Esophagus squamous epithelium (tissue), 4 donors: ENCODE data around the gene ECM1.

Experiments
- CTCF ChIP-seq, 6 experiments: fragments of 450-650 bp in 4 of 6; fragments of 200-600 bp in 2 of 6; sonication (generic) in 2 of 6; IDR thresholded peaks; one replicate each; pipeline ENCODE4 v1.5.1; 2016 to 2019; ENCODE audit warnings: antibody characterized with exemption in 6 of 6, mild to moderate bottlenecking in 4 of 6, moderate library complexity in 4 of 6
- POLR2A ChIP-seq, 4 donors: fragments of 450-650 bp; IDR thresholded peaks; one replicate each; pipeline ENCODE4 v1.6.1; 2017; ENCODE audit warnings: antibody characterized with exemption in 4 of 4, mild to moderate bottlenecking in 4 of 4, moderate library complexity in 3 of 4

- TF ChIP-seq CTCF (IDR thresholded peaks at IDR 0.05): peak in 2 of 6 experiments; percentile 19 to 34
- peak in 2 of 4 donors; percentile 18 to 39 for TF ChIP-seq POLR2A (IDR thresholded peaks at IDR 0.05)
These were observed 7.6 kb downstream of the ECM1 start, which contains the start of gene FALEC for GRCh38 chr1:150515328-150516049.
